22Rv1 (cell line): ENCODE measurements around the gene FOXP3.

ENCODE experiments used
- CTCF ChIP-seq: fragments of 450-650 bp; IDR thresholded peaks from 2 replicates; pipeline ENCODE4 v1.5.1; 2017; ENCODE audit warnings: mild to moderate bottlenecking
- ZFX ChIP-seq: fragments of 450-650 bp; IDR thresholded peaks from 2 replicates; pipeline ENCODE4 v1.6.1; 2017; ENCODE audit warnings: antibody characterized with exemption, borderline replicate concordance

- TF ChIP-seq CTCF (no peak), ZFX (no peak)
Measured at GRCh38 chrX:49264460-49264859, at the start of gene FOXP3.
